ENCODE results near the gene OR2T6. TPM values are rescaled to one million over a fixed set of nuclear protein-coding genes. Genes with fewer than 3 reads are reported as not detected.

Gene OR2T6
- total and polyA plus RNA-seq, 8 donors, result under 0.01 TPM; not detected in 7

- Histone ChIP-seq H3K4me1 (no peaks in the 10 kb centered on the region), H3K27ac (no peak overlapping the region), H3K9me3 (no peaks in the 10 kb centered on the region), H3K27me3 (no peaks in the 10 kb centered on the region), H3K36me3 (no peaks in the 10 kb centered on the region), H3K4me3 (no peak overlapping the region)
- TF ChIP-seq POLR2A (IDR thresholded peaks at IDR 0.05) (no peak), POLR2AphosphoS5 (IDR thresholded peaks at IDR 0.05) (no peak), EP300 (IDR thresholded peaks at IDR 0.05) (no peak), CTCF (IDR thresholded peaks at IDR 0.05) (no peak)
- WGBS, 5 donors, result 83 to 88% (median 87%) methylated on average over 3 of the region's 3 CpGs
- no peak for DNase-seq
- intact Hi-C loops (cut with DNase I; ENCODE audit: low total_unique reads), result no loop called here
Observed at GRCh38 chr1:248380854-248381253, 5.3 kb downstream of the OR2T6 start.

- intact Hi-C loops (cut with DNase I; ENCODE audit: low total_unique reads), result no loop called here
- whole genome bisulfite sequencing, 5 donors, result 53 to 71% (median 58%) methylated on average over 2 of the region's 2 CpGs
- Histone ChIP-seq H3K4me1 (no peaks in the 10 kb centered on the region), H3K4me3 (no peak overlapping the region), H3K27ac (no peak overlapping the region), H3K27me3 (no peaks in the 10 kb centered on the region), H3K36me3 (no peaks in the 10 kb centered on the region), H3K9me3 (no peaks in the 10 kb centered on the region)
- TF ChIP-seq EP300 (IDR thresholded peaks at IDR 0.05), result no peak
- no peak for TF ChIP-seq CTCF (IDR thresholded peaks at IDR 0.05)
- TF ChIP-seq POLR2A (IDR thresholded peaks at IDR 0.05), result no peak
- TF ChIP-seq POLR2AphosphoS5 (IDR thresholded peaks at IDR 0.05), result no peak
- DNase-seq, result no peak
Observed at GRCh38 chr1:248388426-248388825, 12.9 kb downstream of the OR2T6 start.

- no peak for DNase-seq
- intact Hi-C loops (cut with DNase I; ENCODE audit: low total_unique reads), result no loop called here
- 29 to 61% (median 46%) methylated on average over 2 of the region's 2 CpGs for WGBS, 5 donors
Observed at GRCh38 chr1:248393050-248393449, 17.5 kb downstream of the OR2T6 start.

GRCh38 chr1:248402748-248403147 lies 27.2 kb downstream of the OR2T6 start, which contains the start of gene OR2T1:
Gene OR2T1 (plus strand): TSS chr1:248403048. CDS start chr1:248406148, 3,100 bp downstream.
- no peak for DNase-seq
- intact Hi-C loops (cut with DNase I; ENCODE audit: low total_unique reads), result no loop called here
- Histone ChIP-seq H3K4me1 (no peaks in the 10 kb centered on the region), H3K27me3 (no peaks in the 10 kb centered on the region), H3K27ac (no peak within 1 kb of the TSS), H3K9me3 (no peaks in the 10 kb centered on the region), H3K4me3 (no peak within 1 kb of the TSS), H3K36me3 (no peaks in the 10 kb centered on the region)
- no peak for TF ChIP-seq CTCF (IDR thresholded peaks at IDR 0.05)
- no peak for TF ChIP-seq POLR2A (IDR thresholded peaks at IDR 0.05)
- TF ChIP-seq POLR2AphosphoS5 (IDR thresholded peaks at IDR 0.05), result no peak
- TF ChIP-seq EP300 (IDR thresholded peaks at IDR 0.05), result no peak
- WGBS, 5 donors, result 65 to 79% (median 73%) methylated on average over 3 of the region's 3 CpGs

More at GRCh38 chr1:248393050-248393449, 17.5 kb downstream of the OR2T6 start:
- Histone ChIP-seq H3K36me3 (no peaks in the 10 kb centered on the region), H3K9me3 (peaks cover 0 to 3% (median 0%) of the 10 kb centered on the region in 4 donors), H3K27me3 (no peaks in the 10 kb centered on the region), H3K4me1 (no peaks in the 10 kb centered on the region), H3K4me3 (no peak overlapping the region), H3K27ac (no peak overlapping the region)
- TF ChIP-seq POLR2AphosphoS5 (IDR thresholded peaks at IDR 0.05), result no peak

- WGBS, 5 donors, result 84 to 89% (median 88%) methylated on average over 6 of the region's 6 CpGs
- Histone ChIP-seq H3K36me3 (no peaks in the 10 kb centered on the region), H3K4me1 (no peaks in the 10 kb centered on the region), H3K27ac (no peak overlapping the region), H3K9me3 (no peaks in the 10 kb centered on the region), H3K4me3 (no peak overlapping the region), H3K27me3 (no peaks in the 10 kb centered on the region)
- TF ChIP-seq EP300 (IDR thresholded peaks at IDR 0.05), result no peak
- TF ChIP-seq CTCF (IDR thresholded peaks at IDR 0.05), result no peak
- TF ChIP-seq POLR2AphosphoS5 (IDR thresholded peaks at IDR 0.05), result no peak
- no peak for TF ChIP-seq POLR2A (IDR thresholded peaks at IDR 0.05)
- DNase-seq, result peak in 1 of 2 donors; percentile 16
- intact Hi-C loops (cut with DNase I; ENCODE audit: low total_unique reads), result no loop called here
Observed at GRCh38 chr1:248404024-248404423, 28.5 kb downstream of the OR2T6 start.

Data from stomach (tissue), 9 donors.